CD4-positive, CD25-positive, alpha-beta regulatory T cell (primary cell): ENCODE results near the gene TMEM178B. TPM values are rescaled to one million over a fixed set of nuclear protein-coding genes. Genes with fewer than 3 reads are reported as not detected.

Experiments
- ATAC-seq, 2 donors: fragments of 150-1000 bp; cut with Tn5 transposase; one replicate each; pipeline ENCODE4 v1.10.0; 2021; ENCODE audit warnings: low read depth in 2 of 2, moderate number of reproducible peaks in 2 of 2, moderate library complexity in 1 of 2
- DNase-seq, 3 donors: peaks; one replicate each; pipeline versions ENCODE4 v3.0.0 to v3.0.0-alpha.2; 2012 to 2022; ENCODE audit warnings: mixed read lengths in 1 of 3
- H3K27ac ChIP-seq: one replicate; pipeline ENCODE4 v1.7.0; 2013; ENCODE audit warnings: mild to moderate bottlenecking, low read length; ENCODE audit not compliant: insufficient read depth, poor library complexity, severe bottlenecking
- H3K27me3 ChIP-seq: one replicate; pipeline ENCODE4 v1.7.0; 2013; ENCODE audit warnings: low read length; ENCODE audit not compliant: control insufficient read depth, insufficient read depth
- H3K36me3 ChIP-seq: one replicate; pipeline ENCODE4 v1.7.0; 2013; ENCODE audit warnings: mild to moderate bottlenecking, low read length, moderate library complexity; ENCODE audit not compliant: control insufficient read depth, insufficient read depth
- H3K4me1 ChIP-seq: 2 replicates; pipeline ENCODE4 v1.7.0; 2013; ENCODE audit warnings: mild to moderate bottlenecking, low read length; ENCODE audit not compliant: insufficient read depth, control insufficient read depth, poor library complexity, severe bottlenecking
- H3K4me3 ChIP-seq: one replicate; pipeline ENCODE4 v1.7.0; 2013; ENCODE audit warnings: low read depth, mild to moderate bottlenecking, low read length, moderate library complexity
- H3K9me3 ChIP-seq, 2 experiments: 1 replicate in 1 of 2; 2 replicates in 1 of 2; pipeline ENCODE4 v1.7.0; 2013; ENCODE audit warnings: low read length in 2 of 2, mild to moderate bottlenecking in 1 of 2, moderate library complexity in 1 of 2; ENCODE audit not compliant: control insufficient read depth in 2 of 2
- H3K27ac Mint-ChIP-seq, 3 donors: one replicate each; pipeline ENCODE4 v1.8.0; 2020 to 2022; ENCODE audit warnings: mild to moderate bottlenecking in 3 of 3, mixed read lengths in 3 of 3, moderate library complexity in 2 of 3
- H3K27me3 Mint-ChIP-seq: one replicate; pipeline ENCODE4 v1.8.0; 2022; ENCODE audit warnings: mild to moderate bottlenecking, mixed read lengths
- H3K36me3 Mint-ChIP-seq: one replicate; pipeline ENCODE4 v1.8.0; 2020; ENCODE audit warnings: mixed read lengths
- H3K4me1 Mint-ChIP-seq, 4 donors: one replicate each; pipeline ENCODE4 v1.8.0; 2020 to 2022; ENCODE audit warnings: mixed read lengths in 4 of 4, mild to moderate bottlenecking in 1 of 4
- H3K4me3 Mint-ChIP-seq, 4 donors: one replicate each; pipeline ENCODE4 v1.8.0; 2020 to 2022; ENCODE audit warnings: mild to moderate bottlenecking in 4 of 4, mixed read lengths in 4 of 4, moderate library complexity in 3 of 4
- H3K9me3 Mint-ChIP-seq, 7 donors: one replicate each; pipeline ENCODE4 v1.8.0; 2020 to 2022; ENCODE audit warnings: mixed read lengths in 7 of 7, mild to moderate bottlenecking in 3 of 7, moderate library complexity in 2 of 7
- polyA plus RNA-seq, 4 donors: library from polyadenylated mRNA; unstranded; fragments of 300-500 nt; fragmentation: Illumina TruSeq; gene quantifications; one replicate each; pipeline ENCODE4 v1.2.3, GENCODE V29; 2021
- total RNA-seq: library from RNA; stranded (reverse); gene quantifications from one replicate; pipeline ENCODE4 v1.2.3, GENCODE V29; 2022

The TMEM178B gene
- total and polyA plus RNA-seq, 5 donors from 2014 or later: 0.10 TPM; not detected in 4

GRCh38 chr7:141433698-141434097 lies 359.8 kb downstream of the TMEM178B start:
- no peak for DNase-seq
- H3K36me3 Mint-ChIP-seq: no peaks in the 10 kb centered on the region
- no peak overlapping the region for H3K4me3 Mint-ChIP-seq
- Histone ChIP-seq H3K27me3 (no peaks in the 10 kb centered on the region), H3K4me3 (no peak overlapping the region), H3K4me1 (no peaks in the 10 kb centered on the region), H3K27ac (no peak overlapping the region), H3K36me3 (no peaks in the 10 kb centered on the region), H3K9me3 (no peaks in the 10 kb centered on the region)
- no peak for ATAC-seq
- no peak overlapping the region for H3K27ac Mint-ChIP-seq
- H3K4me1 Mint-ChIP-seq: no peaks in the 10 kb centered on the region
- H3K27me3 Mint-ChIP-seq: peaks cover 15% of the 10 kb centered on the region
- peaks cover 0 to 2% (median 0%) of the 10 kb centered on the region in 7 donors for H3K9me3 Mint-ChIP-seq

DNA sequence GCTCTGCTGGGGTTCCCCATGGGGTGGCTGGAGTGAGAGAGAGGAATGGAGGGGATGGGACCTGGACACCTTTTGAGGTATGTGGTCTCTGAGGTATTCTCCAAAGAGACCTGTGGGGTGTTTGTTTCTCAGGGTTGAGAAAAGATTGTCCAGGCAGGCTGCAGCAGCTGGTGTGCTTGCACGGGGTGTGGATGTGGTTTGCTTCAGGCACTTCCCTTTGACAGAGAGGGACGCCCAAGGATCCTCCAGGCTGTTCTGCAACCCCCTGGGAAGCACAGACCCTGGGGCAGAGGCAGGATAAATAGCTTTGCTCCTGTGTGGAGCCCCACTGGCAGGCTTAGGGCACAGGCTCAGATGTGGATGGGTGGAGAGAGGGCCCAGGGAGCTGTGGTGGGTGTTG lies 362.3 kb downstream of the TMEM178B start:
- Mint-ChIP-seq H3K4me1 (no peaks in the 10 kb centered on the region), H3K9me3 (peaks cover 0 to 2% (median 0%) of the 10 kb centered on the region in 7 donors), H3K36me3 (no peaks in the 10 kb centered on the region), H3K27me3 (peaks cover 9% of the 10 kb centered on the region), H3K4me3 (no peak overlapping the region), H3K27ac (no peak overlapping the region)
- Histone ChIP-seq H3K9me3 (no peaks in the 10 kb centered on the region), H3K4me3 (no peak overlapping the region), H3K4me1 (no peaks in the 10 kb centered on the region), H3K27me3 (no peaks in the 10 kb centered on the region), H3K27ac (no peak overlapping the region), H3K36me3 (no peaks in the 10 kb centered on the region)
- DNase-seq: no peak
- ATAC-seq: no peak

- peaks cover 0 to 2% (median 0%) of the 10 kb centered on the region in 7 donors for H3K9me3 Mint-ChIP-seq
- H3K27ac Mint-ChIP-seq: no peak overlapping the region
- no peak overlapping the region for H3K4me3 Mint-ChIP-seq
Measured at GRCh38 chr7:141436575-141437075, 362.8 kb downstream of the TMEM178B start.

GRCh38 chr7:141439164-141439563 lies 365.3 kb downstream of the TMEM178B start:
- DNase-seq (no peak), ATAC-seq (no peak)
- H3K4me1 Mint-ChIP-seq: no peaks in the 10 kb centered on the region
- Histone ChIP-seq H3K4me1 (no peaks in the 10 kb centered on the region), H3K36me3 (no peaks in the 10 kb centered on the region), H3K27me3 (no peaks in the 10 kb centered on the region), H3K4me3 (no peak overlapping the region), H3K9me3 (no peaks in the 10 kb centered on the region), H3K27ac (no peak overlapping the region)
- H3K36me3 Mint-ChIP-seq: no peaks in the 10 kb centered on the region
- H3K27me3 Mint-ChIP-seq: peaks cover 4% of the 10 kb centered on the region
- H3K9me3 Mint-ChIP-seq: no peaks in the 10 kb centered on the region
- H3K4me3 Mint-ChIP-seq: no peak overlapping the region
- no peak overlapping the region for H3K27ac Mint-ChIP-seq

More at GRCh38 chr7:141436575-141437075, 362.8 kb downstream of the TMEM178B start:
- Histone ChIP-seq H3K27ac (no peak overlapping the region), H3K4me1 (no peaks in the 10 kb centered on the region), H3K4me3 (no peak overlapping the region), H3K36me3 (no peaks in the 10 kb centered on the region), H3K27me3 (no peaks in the 10 kb centered on the region), H3K9me3 (no peaks in the 10 kb centered on the region)
- DNase-seq (no peak), ATAC-seq (no peak)
- peaks cover 8% of the 10 kb centered on the region for H3K27me3 Mint-ChIP-seq
- no peaks in the 10 kb centered on the region for H3K36me3 Mint-ChIP-seq
- H3K4me1 Mint-ChIP-seq: no peaks in the 10 kb centered on the region

GRCh38 chr7:141439776-141440175 lies 365.9 kb downstream of the TMEM178B start:
- Mint-ChIP-seq H3K4me1 (no peaks in the 10 kb centered on the region), H3K27me3 (no peaks in the 10 kb centered on the region), H3K36me3 (no peaks in the 10 kb centered on the region), H3K4me3 (no peak overlapping the region), H3K9me3 (no peaks in the 10 kb centered on the region), H3K27ac (no peak overlapping the region)
- no peaks in the 10 kb centered on the region for H3K36me3 ChIP-seq
- H3K9me3 ChIP-seq: no peaks in the 10 kb centered on the region
- H3K4me1 ChIP-seq: no peaks in the 10 kb centered on the region
- H3K4me3 ChIP-seq: no peak overlapping the region
- no peak for ATAC-seq
- no peaks in the 10 kb centered on the region for H3K27me3 ChIP-seq
- no peak overlapping the region for H3K27ac ChIP-seq
- DNase-seq: no peak

DNA sequence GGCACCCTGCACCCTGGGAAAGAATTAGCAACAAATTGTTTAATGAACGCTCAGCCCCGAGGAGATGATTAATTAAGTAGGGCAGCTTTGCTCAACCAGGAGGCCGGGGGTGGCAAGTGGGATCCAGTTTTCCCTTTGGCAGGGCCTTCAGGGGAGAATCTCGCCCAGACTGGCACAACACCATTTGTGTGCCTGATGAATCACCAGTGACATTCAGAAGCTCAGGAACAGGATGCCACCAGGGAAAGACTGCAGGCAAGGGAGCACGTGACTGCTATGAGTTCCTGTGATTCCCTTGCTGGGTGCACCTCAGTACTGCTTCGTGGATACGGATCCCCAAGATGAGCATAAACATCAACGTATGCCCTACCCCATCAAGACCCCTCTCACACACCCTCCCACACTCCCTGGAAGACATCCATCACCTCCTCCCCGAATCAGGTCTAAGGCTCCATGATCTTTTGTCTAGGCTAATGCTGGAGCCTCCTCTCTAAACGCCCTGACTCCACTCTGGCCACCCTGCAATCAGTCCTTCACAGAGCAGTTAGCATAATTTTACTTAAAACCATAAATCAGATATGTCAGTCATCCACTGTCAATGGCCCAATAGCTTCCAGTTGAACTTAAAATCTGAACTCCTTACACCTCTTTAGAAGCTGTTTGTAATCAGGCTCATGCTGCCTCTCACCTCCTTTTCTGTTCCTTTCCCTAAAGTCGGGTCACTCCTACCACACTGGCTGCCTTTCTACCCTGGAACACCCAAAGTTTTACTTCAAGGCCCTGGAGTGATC lies 368.2 kb downstream of the TMEM178B start:
- H3K9me3 ChIP-seq: no peaks in the 10 kb centered on the region
- ATAC-seq: no peak
- H3K27ac Mint-ChIP-seq: no peak overlapping the region

GRCh38 chr7:141442781-141443180 lies 368.9 kb downstream of the TMEM178B start:
- no peaks in the 10 kb centered on the region for H3K36me3 ChIP-seq
- H3K9me3 ChIP-seq: no peaks in the 10 kb centered on the region
- DNase-seq (no peak), ATAC-seq (no peak)
- no peaks in the 10 kb centered on the region for H3K27me3 Mint-ChIP-seq
- no peak overlapping the region for H3K4me3 ChIP-seq
- no peak overlapping the region for H3K4me3 Mint-ChIP-seq
- H3K27me3 ChIP-seq: no peaks in the 10 kb centered on the region
- H3K9me3 Mint-ChIP-seq: no peaks in the 10 kb centered on the region
- H3K36me3 Mint-ChIP-seq: no peaks in the 10 kb centered on the region
- H3K4me1 Mint-ChIP-seq: no peaks in the 10 kb centered on the region
- H3K27ac ChIP-seq: no peak overlapping the region
- H3K4me1 ChIP-seq: no peaks in the 10 kb centered on the region
- no peak overlapping the region for H3K27ac Mint-ChIP-seq

More for the DNA sequence above, 368.2 kb downstream of the TMEM178B start:
- no peaks in the 10 kb centered on the region for H3K4me1 ChIP-seq
- H3K36me3 ChIP-seq: no peaks in the 10 kb centered on the region
- no peak overlapping the region for H3K4me3 ChIP-seq
- Mint-ChIP-seq H3K9me3 (no peaks in the 10 kb centered on the region), H3K27me3 (no peaks in the 10 kb centered on the region), H3K4me3 (no peak overlapping the region), H3K4me1 (no peaks in the 10 kb centered on the region), H3K36me3 (no peaks in the 10 kb centered on the region)
- H3K27ac ChIP-seq: no peak overlapping the region
- no peak for DNase-seq
- no peaks in the 10 kb centered on the region for H3K27me3 ChIP-seq

DNA sequence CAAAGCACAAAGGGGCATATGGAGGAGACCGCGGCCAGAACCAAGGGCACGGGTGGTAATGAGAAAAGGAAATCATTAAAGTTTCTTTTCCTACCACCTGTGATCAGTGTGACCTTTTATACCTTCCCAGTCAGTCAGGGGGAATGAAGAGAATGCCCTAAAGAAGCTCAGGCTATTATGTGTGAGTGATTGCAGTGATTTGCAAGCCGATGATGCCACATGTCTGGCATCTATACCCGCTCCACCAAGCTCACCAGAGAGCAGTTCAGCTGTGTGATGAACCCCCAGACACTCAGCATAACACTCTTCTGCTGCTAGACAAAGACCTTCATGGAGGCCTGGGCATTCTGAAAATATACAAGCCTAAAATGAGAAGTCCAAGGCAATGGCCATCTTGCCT lies 371.1 kb downstream of the TMEM178B start:
- ATAC-seq: no peak

More for the DNA sequence above, 371.1 kb downstream of the TMEM178B start:
- H3K4me1 Mint-ChIP-seq: no peaks in the 10 kb centered on the region
- Histone ChIP-seq H3K36me3 (no peaks in the 10 kb centered on the region), H3K27ac (no peak overlapping the region), H3K27me3 (no peaks in the 10 kb centered on the region), H3K4me3 (no peak overlapping the region), H3K9me3 (no peaks in the 10 kb centered on the region), H3K4me1 (no peaks in the 10 kb centered on the region)
- no peak for DNase-seq
- no peak overlapping the region for H3K4me3 Mint-ChIP-seq
- H3K9me3 Mint-ChIP-seq: no peaks in the 10 kb centered on the region
- H3K27ac Mint-ChIP-seq: no peak overlapping the region
- H3K36me3 Mint-ChIP-seq: no peaks in the 10 kb centered on the region
- H3K27me3 Mint-ChIP-seq: no peaks in the 10 kb centered on the region
